NCI-H82 treated with DMSO at 0.1 percent for 48 hours (cell line): ENCODE results near the gene BET1L.
"Not testable (repeated sequence)": the region's sequence is repeated elsewhere in the genome, so short reads cannot be mapped to it uniquely, and the experiment has no call there.

Experiments
- DNase-seq: peaks from one replicate; lab custom pipeline; 2025; ENCODE audit not compliant: unreplicated experiment; lab: John Stamatoyannopoulos, UW

The BET1L gene

DNA sequence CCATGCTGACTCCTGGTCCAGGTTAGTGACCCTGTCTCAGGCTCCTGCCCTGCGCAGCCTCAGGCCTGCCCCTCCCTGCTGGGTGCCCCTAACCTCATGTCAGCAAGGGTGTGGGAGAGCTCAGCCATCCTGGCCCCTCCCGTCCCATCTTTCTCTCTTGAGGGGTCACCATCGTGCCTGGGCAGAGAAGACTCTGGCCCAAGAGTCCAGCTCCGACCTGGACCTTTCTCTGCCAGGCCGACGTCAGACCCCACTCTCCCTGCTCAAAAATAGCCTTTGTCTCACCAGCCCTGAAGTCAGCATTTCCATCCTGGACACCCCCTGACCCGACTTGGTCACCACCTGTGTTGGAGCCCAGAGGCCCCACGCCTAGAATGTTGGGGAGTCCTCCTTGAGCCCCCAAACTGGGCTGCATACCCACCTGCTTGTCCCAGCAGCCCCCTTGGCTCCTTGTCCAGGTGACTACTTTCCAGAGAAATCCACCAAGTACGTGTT, 9.4 kb downstream of the BET1L start:
- no peak for DNase-seq

DNA sequence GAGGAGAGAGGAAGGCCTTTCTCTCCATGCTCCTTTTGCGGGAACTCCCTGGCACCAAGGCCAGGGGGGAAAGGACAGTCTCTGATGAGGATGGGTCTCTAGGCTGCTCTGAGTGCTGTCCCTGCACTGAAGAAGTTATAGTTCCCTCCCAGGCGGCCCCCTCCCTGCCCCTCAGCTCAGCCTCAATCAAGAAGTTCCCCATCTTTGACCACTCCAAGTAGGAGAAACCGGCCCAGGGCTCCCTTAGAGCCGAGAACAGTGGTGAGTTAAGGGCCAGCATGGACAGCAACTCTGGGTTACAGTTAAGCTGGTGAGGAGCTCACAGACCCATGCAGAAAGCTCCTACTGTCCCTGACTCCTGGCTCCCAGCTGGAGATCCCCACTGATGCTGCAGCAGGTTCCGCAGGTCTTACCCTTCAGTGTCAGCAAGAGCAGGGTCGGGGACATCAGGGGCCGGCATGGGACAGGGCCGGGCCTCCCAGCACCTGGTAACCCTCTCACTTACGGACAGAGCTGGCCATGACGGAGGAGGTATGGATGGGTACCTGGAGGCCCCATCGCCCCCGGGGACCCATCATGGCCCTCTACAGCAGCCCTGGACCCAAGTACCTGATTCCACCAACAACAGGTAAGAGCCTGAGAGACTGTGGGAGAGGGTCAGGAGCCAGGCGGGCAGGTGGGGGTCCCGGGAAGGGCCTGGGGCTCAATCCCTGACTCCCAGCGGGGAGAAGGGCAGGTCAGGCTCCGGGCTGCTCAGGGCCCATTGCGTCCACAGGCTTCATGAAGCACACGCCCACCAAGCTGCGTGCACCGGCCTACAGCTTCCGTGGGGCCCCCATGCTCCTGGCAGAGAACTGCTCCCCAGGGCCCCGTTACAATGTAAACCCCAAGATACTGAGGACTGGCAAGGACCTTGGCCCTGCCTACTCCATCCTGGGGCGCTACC, 10.1 kb downstream of the BET1L start:
- no peak for DNase-seq

DNA sequence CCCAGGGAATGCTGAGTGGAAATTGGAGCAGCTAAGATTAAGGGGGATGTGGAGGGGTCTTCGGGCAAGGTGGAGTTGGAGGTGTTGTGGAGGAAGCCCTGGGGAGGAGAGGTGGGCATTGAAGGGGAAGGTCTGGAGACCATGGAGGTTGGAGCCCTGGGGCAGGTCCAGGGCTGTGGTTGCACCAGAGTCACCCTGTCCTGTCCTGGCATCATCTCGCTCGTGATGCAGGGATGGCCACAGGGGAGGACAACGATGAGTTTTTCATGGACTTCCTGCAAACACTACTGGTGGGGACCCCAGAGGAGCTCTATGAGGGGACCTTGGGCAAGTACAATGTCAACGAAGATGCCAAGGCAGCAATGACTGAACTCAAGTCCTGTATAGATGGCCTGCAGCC, 13.7 kb downstream of the BET1L start:
- DNase-seq = not testable (repeated sequence)

DNA sequence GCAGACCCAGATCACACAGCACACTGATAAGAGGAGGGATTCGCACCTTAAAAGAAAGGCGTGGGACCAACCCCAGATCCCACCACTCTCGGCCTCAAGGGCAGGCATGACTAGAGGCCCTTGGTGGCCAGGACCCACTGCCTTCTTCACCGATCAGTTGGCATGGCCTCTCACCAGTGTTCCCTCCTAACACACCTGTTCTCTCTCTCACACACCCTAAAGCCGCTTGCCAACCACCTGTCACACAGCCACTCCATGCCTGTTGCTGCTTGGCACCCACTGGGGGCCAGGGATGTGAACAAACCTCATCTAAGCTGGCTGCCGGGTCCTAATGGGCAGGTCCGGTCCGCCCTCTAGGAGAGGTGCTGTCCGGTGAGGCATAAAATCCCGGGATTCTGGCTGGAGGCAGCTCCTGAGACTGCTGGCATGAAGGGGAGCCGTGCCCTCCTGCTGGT, 14.5 kb downstream of the BET1L start, which contains the start of gene SCGB1C1:
Gene SCGB1C1, plus strand, starts transcription at position 405 of the 455 bp plus-strand sequence. Its CDS starts 22 bp downstream, at position 427.
- DNase-seq = not testable (repeated sequence)

DNA sequence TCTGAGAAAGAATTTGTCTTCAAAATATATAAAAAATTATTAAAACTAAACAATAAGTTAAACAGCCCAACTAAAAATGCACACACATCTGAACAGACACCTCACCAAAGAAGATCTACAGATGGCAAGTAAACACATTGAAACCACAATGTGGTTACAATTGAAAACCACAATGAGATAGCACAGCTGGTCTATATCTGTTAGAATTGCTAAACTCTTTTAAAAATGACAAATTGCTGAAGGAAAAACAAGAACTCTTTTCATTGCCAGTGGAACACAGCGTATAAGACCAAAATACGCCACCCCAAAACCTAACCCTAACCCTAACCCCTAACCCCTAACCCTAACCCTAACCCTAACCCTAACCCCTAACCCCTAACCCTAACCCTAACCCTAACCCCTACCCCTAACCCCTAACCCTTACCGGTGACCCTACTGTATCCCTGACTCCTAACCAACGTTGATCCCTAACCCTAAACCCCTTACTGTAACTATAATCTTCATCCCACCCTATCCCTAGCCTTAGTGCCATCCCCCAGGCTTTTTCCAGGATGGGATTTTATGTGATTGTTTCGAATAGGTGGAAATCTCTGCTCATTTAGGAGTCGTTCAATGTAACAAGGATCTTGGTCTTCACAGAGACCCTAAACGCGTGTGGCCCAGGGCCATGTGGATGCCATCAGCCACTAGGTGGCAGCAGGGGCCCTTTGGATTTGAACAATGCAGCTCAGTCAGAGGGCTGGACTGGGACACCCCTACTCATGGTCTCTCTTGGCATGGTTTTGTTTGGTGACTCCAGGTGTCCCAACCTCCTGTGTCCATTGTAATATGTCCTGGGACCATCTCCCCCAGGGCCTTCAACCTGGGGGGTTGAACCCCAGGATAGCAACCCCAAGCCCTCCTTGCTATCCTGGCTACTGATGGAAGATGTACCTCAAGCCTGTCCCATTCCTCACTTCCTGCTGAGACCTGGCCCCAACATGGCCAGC, 15.4 kb downstream of the BET1L start:
- not testable (repeated sequence) for DNase-seq

DNA sequence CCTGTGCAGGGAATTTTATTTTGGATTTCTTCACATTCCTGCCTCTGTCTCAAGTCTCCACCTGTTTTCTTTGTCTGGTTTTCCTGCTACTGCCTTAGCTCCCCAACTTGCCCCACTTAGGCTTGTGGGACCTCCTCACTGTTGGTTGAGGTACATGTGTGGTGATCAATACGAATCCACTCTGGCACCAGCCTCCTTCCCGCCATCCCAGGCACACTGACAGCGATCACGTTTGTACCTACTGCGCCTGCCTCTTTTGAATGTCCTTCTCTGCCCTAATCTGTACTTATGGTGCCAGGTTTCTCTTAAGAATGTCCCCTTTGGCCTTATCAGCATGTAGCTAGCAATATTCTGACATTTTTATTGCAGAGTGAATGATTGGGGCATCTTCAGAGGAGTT, 16.7 kb downstream of the BET1L start:
- DNase-seq = not testable (repeated sequence)

DNA sequence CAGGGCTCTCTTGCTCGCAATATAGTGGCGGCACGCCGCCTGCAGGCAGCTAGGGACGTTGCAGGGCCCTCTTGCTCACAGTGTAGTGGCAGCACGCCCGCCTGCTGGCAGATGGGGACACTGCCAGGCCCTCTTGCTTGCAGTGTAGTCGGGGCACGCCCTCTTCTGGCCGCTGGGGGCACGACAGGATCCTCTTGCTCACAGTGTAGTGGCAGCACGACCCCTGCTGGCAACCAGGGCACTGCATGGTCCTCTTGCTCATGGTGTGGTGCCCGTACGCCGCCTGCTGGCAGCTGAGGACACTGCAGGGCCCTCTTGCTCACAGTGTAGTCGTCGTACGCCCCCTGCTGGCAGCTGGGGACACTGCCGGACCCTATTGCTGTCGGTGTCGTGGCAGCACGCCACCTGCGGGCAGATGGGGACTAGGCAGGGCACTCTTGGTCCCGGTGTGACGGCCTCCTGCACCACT, 17.3 kb downstream of the BET1L start:
- not testable (repeated sequence) for DNase-seq

DNA sequence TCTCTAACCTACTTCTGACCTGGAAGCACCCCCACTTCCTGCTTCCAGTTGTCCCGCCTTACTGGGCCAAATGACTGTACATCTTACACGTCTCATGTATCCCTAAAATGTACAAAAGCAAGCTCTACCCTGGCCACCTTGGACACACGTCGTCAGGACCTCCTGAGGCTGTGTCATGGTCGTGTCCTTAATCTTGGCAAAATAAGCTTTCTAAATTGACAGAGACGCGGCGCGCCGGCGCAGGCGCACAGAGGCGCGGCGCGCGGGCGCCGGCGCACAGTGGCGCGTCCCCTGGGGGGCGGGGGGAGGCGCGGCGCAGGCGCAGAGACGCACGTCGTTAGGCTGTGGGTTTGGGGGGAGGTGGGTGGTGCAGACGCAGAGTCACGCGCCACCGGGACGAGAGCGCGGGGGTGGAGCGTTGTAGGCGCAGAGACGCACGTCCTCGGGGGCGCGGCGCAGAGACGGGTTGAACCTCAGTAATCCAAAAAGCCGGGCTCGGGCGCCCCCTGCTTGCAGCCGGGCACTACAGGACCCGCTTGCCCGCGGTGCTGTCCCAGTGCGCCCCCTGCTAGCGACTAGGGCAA, 17.9 kb downstream of the BET1L start:
- not testable (repeated sequence) for DNase-seq

DNA sequence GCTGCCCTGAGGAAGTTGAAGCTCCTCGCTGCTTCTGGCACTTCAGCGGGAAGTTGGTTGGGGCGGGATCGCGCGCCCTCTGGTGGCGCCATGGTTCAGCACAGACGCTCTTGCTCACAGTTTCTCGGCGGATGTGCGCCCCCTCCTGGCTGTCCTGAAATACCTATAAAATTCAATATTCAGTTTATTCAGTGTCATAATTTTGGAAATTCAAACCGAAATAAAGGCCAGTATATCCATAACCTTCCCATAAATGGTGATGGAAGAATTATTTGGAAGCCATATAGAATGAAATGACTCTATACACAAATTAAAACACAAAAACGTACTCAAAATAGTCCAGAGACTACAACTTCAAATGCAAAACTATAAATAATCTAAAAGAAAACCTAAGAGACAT, 27.0 kb downstream of the BET1L start:
- not testable (repeated sequence) for DNase-seq
